Amygdala (tissue), 56 donors: ENCODE results near the gene SULF2.

Experiments
- DNase-seq, 56 donors: peaks; one replicate each; lab custom pipeline; 2025; lab: John Stamatoyannopoulos, UW

Gene SULF2

GRCh38 chr20:47785854-47786764 is 828 bp upstream of the SULF2 start:
- DNase-seq = peak in 50 of 56 donors; percentile 11 to 76 (median 48)

GRCh38 chr20:47784599-47785310 is 526 bp downstream of the SULF2 start:
- DNase-seq = peak in 3 of 56 donors; percentile 4 to 26 (median 16)

GRCh38 chr20:47783828-47784598 is 1.3 kb downstream of the SULF2 start:
- DNase-seq = no peak

- DNase-seq = no peak
Measured at GRCh38 chr20:47782920-47783552, 2.2 kb downstream of the SULF2 start.

GRCh38 chr20:47782076-47782475 is 3.2 kb downstream of the SULF2 start:
- no peak for DNase-seq

GRCh38 chr20:47781632-47782031 is 3.6 kb downstream of the SULF2 start:
- DNase-seq = peak in 4 of 56 donors; percentile 5 to 25 (median 8)

- no peak for DNase-seq
Measured at GRCh38 chr20:47780720-47781389, 4.4 kb downstream of the SULF2 start.

GRCh38 chr20:47778398-47779354 is 6.6 kb downstream of the SULF2 start:
- no peak for DNase-seq

GRCh38 chr20:47777220-47777619 is 8.1 kb downstream of the SULF2 start:
- no peak for DNase-seq

GRCh38 chr20:47776639-47777038 is 8.6 kb downstream of the SULF2 start:
- DNase-seq = no peak

GRCh38 chr20:47775841-47776240 is 9.4 kb downstream of the SULF2 start:
- DNase-seq = no peak

- DNase-seq = no peak
Measured at GRCh38 chr20:47775039-47775438, 10.2 kb downstream of the SULF2 start.

GRCh38 chr20:47774131-47774777 is 11.0 kb downstream of the SULF2 start:
- no peak for DNase-seq

GRCh38 chr20:47773371-47773786 is 11.9 kb downstream of the SULF2 start:
- no peak for DNase-seq

- peak in 2 of 56 donors; percentile 11 to 33 for DNase-seq
Measured at GRCh38 chr20:47770935-47771334, 14.3 kb downstream of the SULF2 start.

- DNase-seq = no peak
Measured at GRCh38 chr20:47768016-47768824, 17.1 kb downstream of the SULF2 start.
